ENCODE data around the gene PIEZO1.

DNA sequence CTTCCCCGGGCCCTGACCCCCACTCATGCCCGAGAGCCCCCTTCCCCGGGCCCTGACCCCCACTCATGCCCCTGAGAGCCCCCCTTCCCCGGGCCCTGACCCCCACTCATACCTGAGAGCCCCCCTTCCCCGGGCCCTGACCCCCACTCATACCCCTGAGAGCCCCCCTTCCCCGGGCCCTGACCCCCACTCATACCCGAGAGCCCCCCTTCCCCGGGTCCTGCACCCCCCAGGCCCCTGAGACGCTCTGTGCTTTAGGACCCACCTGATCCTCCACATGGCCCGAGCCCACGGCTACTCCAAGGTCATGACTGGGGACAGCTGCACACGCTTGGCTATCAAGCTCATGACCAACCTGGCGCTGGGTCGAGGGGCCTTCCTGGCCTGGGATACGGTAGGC lies 72.0 kb downstream of the PIEZO1 start:
- no peak for TF ChIP-seq YY1 (IDR thresholded peaks at IDR 0.05; ENCODE audit: low read depth, low read length)
- TF ChIP-seq, protein P1, sequence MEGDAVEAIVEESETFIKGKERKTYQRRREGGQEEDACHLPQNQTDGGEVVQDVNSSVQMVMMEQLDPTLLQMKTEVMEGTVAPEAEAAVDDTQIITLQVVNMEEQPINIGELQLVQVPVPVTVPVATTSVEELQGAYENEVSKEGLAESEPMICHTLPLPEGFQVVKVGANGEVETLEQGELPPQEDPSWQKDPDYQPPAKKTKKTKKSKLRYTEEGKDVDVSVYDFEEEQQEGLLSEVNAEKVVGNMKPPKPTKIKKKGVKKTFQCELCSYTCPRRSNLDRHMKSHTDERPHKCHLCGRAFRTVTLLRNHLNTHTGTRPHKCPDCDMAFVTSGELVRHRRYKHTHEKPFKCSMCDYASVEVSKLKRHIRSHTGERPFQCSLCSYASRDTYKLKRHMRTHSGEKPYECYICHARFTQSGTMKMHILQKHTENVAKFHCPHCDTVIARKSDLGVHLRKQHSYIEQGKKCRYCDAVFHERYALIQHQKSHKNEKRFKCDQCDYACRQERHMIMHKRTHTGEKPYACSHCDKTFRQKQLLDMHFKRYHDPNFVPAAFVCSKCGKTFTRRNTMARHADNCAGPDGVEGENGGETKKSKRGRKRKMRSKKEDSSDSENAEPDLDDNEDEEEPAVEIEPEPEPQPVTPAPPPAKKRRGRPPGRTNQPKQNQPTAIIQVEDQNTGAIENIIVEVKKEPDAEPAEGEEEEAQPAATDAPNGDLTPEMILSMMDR (IDR thresholded peaks at IDR 0.05 in 2 of 3, conservative IDR thresholded peaks at IDR 0.05 in 1 of 3; ENCODE audit: control insufficient read depth in 2 of 3, extremely low read depth in 1 of 3, insufficient read depth in 1 of 3, low read depth in 3 of 3, low read length in 3 of 3), result no peak
- TF ChIP-seq POLR2A (IDR thresholded peaks at IDR 0.05; ENCODE audit: low read depth, low read length), result no peak
- TF ChIP-seq, protein P2, sequence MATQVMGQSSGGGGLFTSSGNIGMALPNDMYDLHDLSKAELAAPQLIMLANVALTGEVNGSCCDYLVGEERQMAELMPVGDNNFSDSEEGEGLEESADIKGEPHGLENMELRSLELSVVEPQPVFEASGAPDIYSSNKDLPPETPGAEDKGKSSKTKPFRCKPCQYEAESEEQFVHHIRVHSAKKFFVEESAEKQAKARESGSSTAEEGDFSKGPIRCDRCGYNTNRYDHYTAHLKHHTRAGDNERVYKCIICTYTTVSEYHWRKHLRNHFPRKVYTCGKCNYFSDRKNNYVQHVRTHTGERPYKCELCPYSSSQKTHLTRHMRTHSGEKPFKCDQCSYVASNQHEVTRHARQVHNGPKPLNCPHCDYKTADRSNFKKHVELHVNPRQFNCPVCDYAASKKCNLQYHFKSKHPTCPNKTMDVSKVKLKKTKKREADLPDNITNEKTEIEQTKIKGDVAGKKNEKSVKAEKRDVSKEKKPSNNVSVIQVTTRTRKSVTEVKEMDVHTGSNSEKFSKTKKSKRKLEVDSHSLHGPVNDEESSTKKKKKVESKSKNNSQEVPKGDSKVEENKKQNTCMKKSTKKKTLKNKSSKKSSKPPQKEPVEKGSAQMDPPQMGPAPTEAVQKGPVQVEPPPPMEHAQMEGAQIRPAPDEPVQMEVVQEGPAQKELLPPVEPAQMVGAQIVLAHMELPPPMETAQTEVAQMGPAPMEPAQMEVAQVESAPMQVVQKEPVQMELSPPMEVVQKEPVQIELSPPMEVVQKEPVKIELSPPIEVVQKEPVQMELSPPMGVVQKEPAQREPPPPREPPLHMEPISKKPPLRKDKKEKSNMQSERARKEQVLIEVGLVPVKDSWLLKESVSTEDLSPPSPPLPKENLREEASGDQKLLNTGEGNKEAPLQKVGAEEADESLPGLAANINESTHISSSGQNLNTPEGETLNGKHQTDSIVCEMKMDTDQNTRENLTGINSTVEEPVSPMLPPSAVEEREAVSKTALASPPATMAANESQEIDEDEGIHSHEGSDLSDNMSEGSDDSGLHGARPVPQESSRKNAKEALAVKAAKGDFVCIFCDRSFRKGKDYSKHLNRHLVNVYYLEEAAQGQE (IDR thresholded peaks at IDR 0.05; ENCODE audit: low read depth, low read length), result no peak
- TF ChIP-seq JUNB (IDR thresholded peaks at IDR 0.05), result no peak
- no peak for TF ChIP-seq BCL11A (IDR thresholded peaks at IDR 0.05; ENCODE audit: low read depth, low read length)
- no peak for TF ChIP-seq RBBP5 (conservative IDR thresholded peaks at IDR 0.05)
- no peak for TF ChIP-seq POLR2AphosphoS5 (IDR thresholded peaks at IDR 0.05; ENCODE audit: low read length)

Measured in GM12878 (cell line).